Breast epithelium (tissue), 3 donors: ENCODE results near the gene DRD3.

ENCODE experiments used
- POLR2A ChIP-seq: fragments of 450-650 bp; IDR thresholded peaks from one replicate; pipeline ENCODE4 v1.6.1; 2016; ENCODE audit warnings: antibody characterized with exemption, mild to moderate bottlenecking, moderate library complexity
- POLR2AphosphoS5 ChIP-seq, 3 donors: sonication (generic); formaldehyde crosslinking; IDR thresholded peaks; one replicate each; pipeline ENCODE4 v1.6.1; 2017; ENCODE audit warnings: antibody characterized with exemption in 3 of 3
- TF ChIP-seq, protein P1 (sequence below), 3 donors: fragments of 450-650 bp; IDR thresholded peaks; one replicate each; pipeline ENCODE4 v1.5.1; 2016 to 2017; ENCODE audit warnings: antibody characterized with exemption in 3 of 3, mild to moderate bottlenecking in 3 of 3, moderate library complexity in 3 of 3

DNA sequence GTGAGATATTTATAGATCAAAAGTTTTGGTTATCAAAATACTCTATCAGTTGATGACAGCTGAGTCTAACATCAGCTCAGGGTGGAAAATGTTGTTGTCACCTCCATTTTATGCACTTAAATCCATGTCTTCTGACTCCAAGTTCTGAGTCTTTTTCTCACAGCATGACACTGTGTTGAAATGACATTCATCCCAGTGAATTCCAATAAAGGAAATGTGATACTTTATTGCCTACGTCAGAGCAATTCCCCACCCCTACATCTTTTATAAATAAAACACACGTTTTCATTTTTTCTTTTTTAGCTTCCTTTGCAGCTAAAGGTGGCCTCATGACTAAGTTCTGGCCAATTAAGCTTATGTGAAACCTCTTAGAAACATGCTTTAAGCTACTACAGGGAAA is 10.7 kb downstream of the DRD3 start:
- TF ChIP-seq, protein P1, sequence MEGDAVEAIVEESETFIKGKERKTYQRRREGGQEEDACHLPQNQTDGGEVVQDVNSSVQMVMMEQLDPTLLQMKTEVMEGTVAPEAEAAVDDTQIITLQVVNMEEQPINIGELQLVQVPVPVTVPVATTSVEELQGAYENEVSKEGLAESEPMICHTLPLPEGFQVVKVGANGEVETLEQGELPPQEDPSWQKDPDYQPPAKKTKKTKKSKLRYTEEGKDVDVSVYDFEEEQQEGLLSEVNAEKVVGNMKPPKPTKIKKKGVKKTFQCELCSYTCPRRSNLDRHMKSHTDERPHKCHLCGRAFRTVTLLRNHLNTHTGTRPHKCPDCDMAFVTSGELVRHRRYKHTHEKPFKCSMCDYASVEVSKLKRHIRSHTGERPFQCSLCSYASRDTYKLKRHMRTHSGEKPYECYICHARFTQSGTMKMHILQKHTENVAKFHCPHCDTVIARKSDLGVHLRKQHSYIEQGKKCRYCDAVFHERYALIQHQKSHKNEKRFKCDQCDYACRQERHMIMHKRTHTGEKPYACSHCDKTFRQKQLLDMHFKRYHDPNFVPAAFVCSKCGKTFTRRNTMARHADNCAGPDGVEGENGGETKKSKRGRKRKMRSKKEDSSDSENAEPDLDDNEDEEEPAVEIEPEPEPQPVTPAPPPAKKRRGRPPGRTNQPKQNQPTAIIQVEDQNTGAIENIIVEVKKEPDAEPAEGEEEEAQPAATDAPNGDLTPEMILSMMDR (IDR thresholded peaks at IDR 0.05): no peak
- TF ChIP-seq POLR2AphosphoS5 (IDR thresholded peaks at IDR 0.05) (no peak), POLR2A (no peak)
